GM12865 (cell line): ENCODE data around the gene ST8SIA1.

ENCODE experiments used
- DNase-seq: peaks from one replicate; pipeline ENCODE4 v3.0.0; 2010; ENCODE audit warnings: low read depth
- H3K4me3 ChIP-seq: 2 replicates; pipeline ENCODE4 v1.5.1; 2011; ENCODE audit warnings: mild to moderate bottlenecking, low read depth, low read length, control low read depth
- CTCF ChIP-seq: IDR thresholded peaks from 2 replicates; pipeline ENCODE4 v1.5.1; 2011; ENCODE audit warnings: low read length, control low read depth, low read depth, inconsistent platforms; ENCODE audit not compliant: insufficient read depth; ENCODE audit errors: missing control alignments

The ST8SIA1 gene

DNA sequence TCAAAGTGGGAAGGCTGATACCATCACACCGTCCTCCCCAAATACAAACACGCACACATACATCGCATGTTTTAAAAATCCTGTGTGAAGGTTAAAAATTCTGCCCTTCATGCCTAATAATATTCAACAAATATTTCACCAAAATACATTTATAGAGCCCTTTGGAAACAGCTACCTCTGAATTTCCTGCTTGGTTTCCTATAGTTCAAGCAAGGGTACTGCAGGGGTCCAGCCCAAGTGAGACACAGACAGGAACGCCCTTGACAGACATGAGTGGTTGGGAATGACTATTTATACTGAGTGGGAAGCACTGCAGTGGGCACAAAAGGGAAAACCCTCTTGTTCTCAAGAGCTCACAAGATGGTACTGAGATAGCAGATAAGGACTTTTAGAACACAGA lies 51.0 kb downstream of the ST8SIA1 start:
- no peak for DNase-seq
- no peak for TF ChIP-seq CTCF
- no peak overlapping the region for H3K4me3 ChIP-seq

DNA sequence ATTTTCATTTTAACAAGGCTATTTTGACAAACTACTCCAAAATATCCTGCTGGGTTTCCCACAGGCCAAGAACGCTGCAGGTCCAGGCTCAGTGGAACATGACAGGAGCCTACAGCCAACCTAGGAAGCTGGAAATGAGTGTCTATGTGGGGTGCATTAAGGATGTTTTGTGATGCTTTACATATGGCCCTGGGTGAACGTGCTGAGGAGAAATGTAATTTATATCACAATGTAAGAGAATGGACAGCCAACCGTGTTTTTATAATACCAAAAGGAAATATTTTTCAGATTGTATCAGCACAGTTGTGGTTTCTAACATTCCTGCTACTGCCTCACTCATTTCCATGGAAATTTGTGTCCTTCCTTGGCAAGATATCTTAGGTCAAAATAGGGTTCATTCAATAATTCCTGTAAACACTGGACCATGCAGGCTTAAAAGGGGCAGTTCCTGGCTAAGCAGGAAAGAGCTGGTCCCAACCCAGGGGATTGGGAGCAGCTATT lies 51.5 kb downstream of the ST8SIA1 start:
- no peak for DNase-seq
- no peak for TF ChIP-seq CTCF
- no peak overlapping the region for H3K4me3 ChIP-seq

DNA sequence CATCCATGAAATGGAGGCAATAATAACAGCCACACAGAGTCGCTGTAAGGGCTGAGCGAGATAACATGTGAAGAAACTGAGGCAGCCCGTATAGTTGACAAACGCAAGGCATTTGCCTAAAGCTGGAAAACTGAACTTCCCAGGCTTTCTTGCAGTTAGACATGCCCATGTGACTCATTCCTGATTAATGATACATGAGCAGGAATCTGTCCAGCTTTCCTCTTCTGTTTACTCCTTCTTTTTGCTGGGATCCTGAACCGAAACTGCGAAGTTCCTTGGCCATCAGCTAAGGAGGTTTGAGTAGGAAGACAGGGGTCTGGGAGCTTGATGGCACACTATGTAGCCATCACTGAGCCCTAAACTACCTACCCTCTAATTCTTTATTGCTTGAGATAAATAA lies 52.2 kb downstream of the ST8SIA1 start:
- no peak for TF ChIP-seq CTCF
- H3K4me3 ChIP-seq = no peak overlapping the region
- no peak for DNase-seq

DNA sequence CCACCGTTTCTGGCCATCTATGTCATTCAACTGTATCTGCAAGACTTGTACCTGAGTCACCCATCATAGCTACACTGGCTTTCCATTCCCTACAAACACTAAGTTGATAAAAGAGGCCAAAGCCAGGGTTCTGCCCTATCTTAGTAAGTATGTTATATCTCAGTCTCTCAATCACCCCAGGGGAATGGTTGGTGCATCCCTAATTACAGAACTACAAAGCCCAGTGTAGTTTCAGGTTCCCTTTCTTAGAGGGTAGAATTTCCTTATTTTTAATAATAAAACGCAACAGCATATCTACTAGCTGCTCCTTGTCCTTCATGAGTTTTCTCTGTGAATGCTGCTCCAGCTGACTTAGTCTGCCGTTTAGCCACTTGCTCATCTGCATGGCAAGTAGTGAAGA lies 57.6 kb downstream of the ST8SIA1 start:
- DNase-seq = no peak
- no peak for TF ChIP-seq CTCF
- H3K4me3 ChIP-seq = no peak overlapping the region

- no peak for DNase-seq
- TF ChIP-seq CTCF = no peak
- H3K4me3 ChIP-seq = no peak overlapping the region
Measured at GRCh38 chr12:22276313-22276712, 58.2 kb downstream of the ST8SIA1 start.

GRCh38 chr12:22275843-22276242 lies 58.7 kb downstream of the ST8SIA1 start:
- no peak for TF ChIP-seq CTCF
- H3K4me3 ChIP-seq = no peak overlapping the region
- no peak for DNase-seq

DNA sequence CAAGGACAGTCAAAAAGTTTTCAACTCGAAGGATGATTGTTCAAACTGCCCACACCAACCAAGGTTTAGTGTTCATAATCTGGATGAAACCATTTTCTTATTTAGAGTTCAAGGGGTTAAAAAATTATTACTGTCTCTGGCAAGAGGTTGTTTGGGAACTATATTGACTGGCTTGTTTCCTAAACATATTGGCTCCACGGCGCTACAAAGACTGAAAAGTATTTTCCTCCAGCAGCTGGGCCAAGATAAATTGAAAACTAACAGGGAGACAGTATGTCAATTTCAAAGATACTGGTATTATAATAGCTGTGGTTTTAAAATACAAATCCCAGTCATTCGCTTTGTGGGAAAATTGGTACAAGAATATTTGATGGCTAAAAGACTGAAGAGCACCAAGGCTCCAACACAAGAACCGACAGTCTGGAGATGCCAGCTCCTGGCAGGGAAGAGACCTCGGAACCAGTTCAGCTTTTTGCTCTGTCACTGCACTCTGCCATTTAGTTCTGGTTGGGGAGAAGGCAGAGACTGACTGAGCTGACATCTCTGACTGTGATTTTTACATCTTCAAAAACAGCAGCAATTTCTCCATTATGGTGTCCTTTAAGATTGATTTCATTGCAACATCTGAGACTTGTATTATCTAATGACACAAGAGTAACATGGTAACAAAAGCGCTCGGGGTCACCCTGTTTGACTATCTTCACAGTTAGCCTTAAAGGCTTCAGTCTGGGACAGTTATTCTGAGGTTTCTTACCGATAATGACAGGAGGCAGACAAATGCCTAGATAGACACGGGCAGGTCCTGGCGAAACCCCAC lies 62.0 kb downstream of the ST8SIA1 start:
- no peak for TF ChIP-seq CTCF
- DNase-seq = no peak
- H3K4me3 ChIP-seq = no peak overlapping the region
